RWPE2 (cell line): ENCODE results near the gene IGSF21.

Experiments used
- ATAC-seq: fragments of 200-7000 bp; cut with Tn5 transposase; 3 replicates; pipeline ENCODE4 v1.9.1; 2021; ENCODE audit warnings: low read depth
- DNase-seq: peaks from one replicate; pipeline ENCODE4 v3.0.0-alpha.2; 2020; ENCODE audit warnings: low spot score
- H3K27ac ChIP-seq: fragments of 450-650 bp; 2 replicates; pipeline ENCODE4 v1.5.1; 2017; ENCODE audit warnings: mild to moderate bottlenecking; ENCODE audit not compliant: poor library complexity, severe bottlenecking
- H3K27me3 ChIP-seq: fragments of 250-450 bp; sonication (Bioruptor Pico); 2 replicates; pipeline ENCODE4 v1.5.1; 2021; ENCODE audit warnings: mild to moderate bottlenecking, moderate library complexity; ENCODE audit not compliant: insufficient read depth, poor library complexity, severe bottlenecking
- H3K36me3 ChIP-seq: fragments of 250-450 bp; sonication (Bioruptor Pico); 2 replicates; pipeline ENCODE4 v1.5.1; 2020; ENCODE audit warnings: low read depth, mild to moderate bottlenecking, moderate library complexity
- H3K4me1 ChIP-seq: fragments of 250-450 bp; sonication (Bioruptor Pico); 2 replicates; pipeline ENCODE4 v1.5.1; 2021; ENCODE audit warnings: mild to moderate bottlenecking, moderate library complexity; ENCODE audit not compliant: insufficient read depth, poor library complexity, severe bottlenecking
- H3K4me3 ChIP-seq: fragments of 250-450 bp; sonication (Bioruptor Pico); 2 replicates; pipeline ENCODE4 v1.5.1; 2021; ENCODE audit warnings: mild to moderate bottlenecking, moderate library complexity; ENCODE audit not compliant: severe bottlenecking
- H3K9me3 ChIP-seq: fragments of 250-450 bp; sonication (Bioruptor Pico); 2 replicates; pipeline ENCODE4 v1.5.1; 2021; ENCODE audit warnings: mild to moderate bottlenecking, moderate library complexity; ENCODE audit not compliant: severe bottlenecking
- TF ChIP-seq, protein P1 (sequence below): fragments of 450-650 bp; IDR thresholded peaks from one replicate; pipeline ENCODE4 v1.5.1; 2017; ENCODE audit warnings: mild to moderate bottlenecking, moderate library complexity; ENCODE audit not compliant: poor library complexity, severe bottlenecking

IGSF21 gene

DNA sequence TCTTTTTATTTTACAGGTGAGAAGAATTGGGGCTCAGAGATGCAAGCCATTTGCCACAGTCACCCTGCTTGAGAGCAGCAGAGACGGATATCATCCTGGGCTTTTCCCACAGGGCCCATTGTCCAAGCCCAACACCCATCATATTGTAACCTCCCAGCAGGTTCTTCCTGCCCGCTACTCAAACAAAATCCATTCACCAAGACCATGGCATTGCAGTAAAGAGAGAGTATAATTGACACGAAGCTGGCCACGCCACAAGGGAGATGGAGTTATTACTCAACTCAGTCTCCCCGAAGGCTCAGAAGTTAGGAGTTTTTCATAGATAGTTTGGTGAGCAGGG lies 312.2 kb downstream of the IGSF21 start:
- no peaks in the 10 kb centered on the region for H3K9me3 ChIP-seq
- TF ChIP-seq, protein P1, sequence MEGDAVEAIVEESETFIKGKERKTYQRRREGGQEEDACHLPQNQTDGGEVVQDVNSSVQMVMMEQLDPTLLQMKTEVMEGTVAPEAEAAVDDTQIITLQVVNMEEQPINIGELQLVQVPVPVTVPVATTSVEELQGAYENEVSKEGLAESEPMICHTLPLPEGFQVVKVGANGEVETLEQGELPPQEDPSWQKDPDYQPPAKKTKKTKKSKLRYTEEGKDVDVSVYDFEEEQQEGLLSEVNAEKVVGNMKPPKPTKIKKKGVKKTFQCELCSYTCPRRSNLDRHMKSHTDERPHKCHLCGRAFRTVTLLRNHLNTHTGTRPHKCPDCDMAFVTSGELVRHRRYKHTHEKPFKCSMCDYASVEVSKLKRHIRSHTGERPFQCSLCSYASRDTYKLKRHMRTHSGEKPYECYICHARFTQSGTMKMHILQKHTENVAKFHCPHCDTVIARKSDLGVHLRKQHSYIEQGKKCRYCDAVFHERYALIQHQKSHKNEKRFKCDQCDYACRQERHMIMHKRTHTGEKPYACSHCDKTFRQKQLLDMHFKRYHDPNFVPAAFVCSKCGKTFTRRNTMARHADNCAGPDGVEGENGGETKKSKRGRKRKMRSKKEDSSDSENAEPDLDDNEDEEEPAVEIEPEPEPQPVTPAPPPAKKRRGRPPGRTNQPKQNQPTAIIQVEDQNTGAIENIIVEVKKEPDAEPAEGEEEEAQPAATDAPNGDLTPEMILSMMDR: no peak
- H3K27me3 ChIP-seq: peaks cover 5% of the 10 kb centered on the region
- H3K36me3 ChIP-seq: no peaks in the 10 kb centered on the region
- H3K27ac ChIP-seq: no peak overlapping the region
- H3K4me3 ChIP-seq: no peak overlapping the region
- H3K4me1 ChIP-seq: no peaks in the 10 kb centered on the region
- no peak for DNase-seq
- no peak for ATAC-seq

DNA sequence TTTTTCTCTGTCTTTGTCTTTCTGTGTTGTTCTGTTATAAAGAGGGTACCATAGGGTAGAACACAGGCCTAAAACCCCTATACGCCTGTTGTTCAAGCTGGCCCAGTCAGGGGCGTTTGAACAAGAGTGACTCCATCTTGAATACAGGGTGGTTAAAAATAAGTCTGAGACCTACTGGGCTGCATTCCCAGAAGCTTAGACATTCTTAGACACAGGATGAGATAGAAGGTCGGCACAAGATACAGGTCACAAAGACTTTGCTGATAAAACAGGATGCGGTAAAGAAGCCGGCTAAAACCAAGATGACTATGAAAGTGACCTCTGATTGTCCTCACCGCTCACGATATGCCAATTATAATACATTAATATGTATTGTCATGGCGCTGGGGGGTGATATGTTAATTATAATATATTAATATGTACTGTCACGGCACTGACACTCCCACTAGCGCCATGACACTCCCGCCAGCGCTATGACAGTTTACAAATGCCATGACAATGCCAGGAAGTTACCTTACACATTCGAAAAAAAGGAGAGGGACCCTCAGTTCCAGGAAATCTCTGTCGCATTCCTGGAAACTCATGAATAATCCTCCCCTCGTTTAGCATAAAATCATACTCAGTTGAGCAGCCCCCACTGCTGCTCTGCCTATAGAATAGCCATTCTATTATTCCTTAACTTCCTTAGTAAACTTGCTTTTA lies 314.6 kb downstream of the IGSF21 start:
- H3K4me3 ChIP-seq: no peak overlapping the region
- TF ChIP-seq, protein P1: no peak
- no peaks in the 10 kb centered on the region for H3K9me3 ChIP-seq
- peaks cover 5% of the 10 kb centered on the region for H3K27me3 ChIP-seq
- no peaks in the 10 kb centered on the region for H3K36me3 ChIP-seq
- DNase-seq (no peak), ATAC-seq (no peak)
- no peak overlapping the region for H3K27ac ChIP-seq
- no peaks in the 10 kb centered on the region for H3K4me1 ChIP-seq

DNA sequence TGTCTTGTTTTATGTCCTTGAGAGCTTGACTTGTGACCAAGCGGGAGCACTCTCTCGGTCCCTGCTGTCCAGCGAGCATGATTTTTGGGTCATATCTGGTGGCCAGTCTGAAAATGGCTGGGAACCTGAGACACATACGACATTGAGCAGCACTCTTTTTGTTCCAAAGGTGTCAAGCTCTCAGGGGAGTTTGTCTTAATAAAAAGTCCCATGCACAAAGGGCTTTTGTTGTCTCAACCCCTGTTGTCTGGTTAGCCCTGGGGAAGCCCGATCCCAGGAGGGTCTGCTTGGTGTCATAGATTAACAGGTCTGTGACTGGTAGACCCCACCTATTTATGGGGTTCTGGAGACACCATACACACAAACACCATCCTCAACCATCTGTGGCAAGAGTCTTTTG lies 315.4 kb downstream of the IGSF21 start:
- H3K36me3 ChIP-seq: no peaks in the 10 kb centered on the region
- H3K4me3 ChIP-seq: no peak overlapping the region
- no peaks in the 10 kb centered on the region for H3K4me1 ChIP-seq
- no peaks in the 10 kb centered on the region for H3K9me3 ChIP-seq
- TF ChIP-seq, protein P1: no peak
- H3K27ac ChIP-seq: no peak overlapping the region
- ATAC-seq (no peak), DNase-seq (no peak)
- peaks cover 2% of the 10 kb centered on the region for H3K27me3 ChIP-seq

DNA sequence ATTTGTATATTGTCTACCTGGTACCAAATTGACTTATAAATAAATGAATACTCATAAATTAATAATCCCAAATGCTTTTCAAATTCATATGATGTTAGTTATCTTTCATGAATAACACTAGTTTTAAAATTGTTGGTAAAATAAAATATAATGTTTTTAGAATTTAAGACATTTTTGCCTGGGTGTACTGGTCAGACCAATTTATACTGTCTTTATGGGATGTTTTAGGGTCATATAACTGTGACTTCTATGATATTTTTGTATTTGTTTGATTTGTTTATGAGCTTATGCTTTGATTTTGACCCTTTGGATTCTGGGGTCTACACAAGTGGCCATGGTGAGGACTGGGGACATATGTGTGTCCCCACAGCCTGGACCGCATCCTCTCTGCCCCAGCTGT lies 319.0 kb downstream of the IGSF21 start:
- H3K4me3 ChIP-seq: no peak overlapping the region
- ATAC-seq: no peak
- TF ChIP-seq, protein P1: no peak
- H3K9me3 ChIP-seq: no peaks in the 10 kb centered on the region
- H3K27ac ChIP-seq: no peak overlapping the region
- DNase-seq: no peak
- no peaks in the 10 kb centered on the region for H3K36me3 ChIP-seq
- peaks cover 8% of the 10 kb centered on the region for H3K27me3 ChIP-seq
- H3K4me1 ChIP-seq: no peaks in the 10 kb centered on the region
